Subcutaneous abdominal adipose tissue (tissue), 5 donors: Measurements from ENCODE around the gene PCDH7.

ENCODE experiments used
- H3K27ac ChIP-seq: one replicate; pipeline ENCODE4 v1.7.0; 2013; ENCODE audit warnings: low read depth, mild to moderate bottlenecking, inconsistent platforms, low read length, moderate library complexity
- H3K27me3 ChIP-seq, 5 donors: one replicate each; pipeline ENCODE4 v1.7.0; 2013; ENCODE audit warnings: low read length in 5 of 5, inconsistent platforms in 1 of 5; ENCODE audit not compliant: control insufficient read depth in 5 of 5, insufficient read depth in 4 of 5
- H3K36me3 ChIP-seq, 5 donors: one replicate each; pipeline ENCODE4 v1.7.0; 2013; ENCODE audit warnings: low read length in 5 of 5; ENCODE audit not compliant: control insufficient read depth in 5 of 5, insufficient read depth in 5 of 5
- H3K4me1 ChIP-seq, 5 donors: one replicate each; pipeline ENCODE4 v1.7.0; 2013; ENCODE audit warnings: low read length in 5 of 5, mild to moderate bottlenecking in 3 of 5, moderate library complexity in 1 of 5; ENCODE audit not compliant: control insufficient read depth in 5 of 5, insufficient read depth in 5 of 5
- H3K4me3 ChIP-seq, 5 donors: one replicate each; pipeline ENCODE4 v1.7.0; 2013; ENCODE audit warnings: low read length in 5 of 5, low read depth in 1 of 5
- H3K9ac ChIP-seq, 5 donors: one replicate each; pipeline ENCODE4 v1.7.0; 2013; ENCODE audit warnings: low read length in 5 of 5, mild to moderate bottlenecking in 4 of 5, moderate library complexity in 3 of 5
- H3K9me3 ChIP-seq, 5 donors: one replicate each; pipeline ENCODE4 v1.7.0; 2013; ENCODE audit warnings: low read length in 5 of 5; ENCODE audit not compliant: control insufficient read depth in 5 of 5
- donor health status: healthy.
- donor health status: healthy.
- donor health status: healthy.
- donor health status: healthy.
- donor health status: healthy.

The PCDH7 gene, protein sequence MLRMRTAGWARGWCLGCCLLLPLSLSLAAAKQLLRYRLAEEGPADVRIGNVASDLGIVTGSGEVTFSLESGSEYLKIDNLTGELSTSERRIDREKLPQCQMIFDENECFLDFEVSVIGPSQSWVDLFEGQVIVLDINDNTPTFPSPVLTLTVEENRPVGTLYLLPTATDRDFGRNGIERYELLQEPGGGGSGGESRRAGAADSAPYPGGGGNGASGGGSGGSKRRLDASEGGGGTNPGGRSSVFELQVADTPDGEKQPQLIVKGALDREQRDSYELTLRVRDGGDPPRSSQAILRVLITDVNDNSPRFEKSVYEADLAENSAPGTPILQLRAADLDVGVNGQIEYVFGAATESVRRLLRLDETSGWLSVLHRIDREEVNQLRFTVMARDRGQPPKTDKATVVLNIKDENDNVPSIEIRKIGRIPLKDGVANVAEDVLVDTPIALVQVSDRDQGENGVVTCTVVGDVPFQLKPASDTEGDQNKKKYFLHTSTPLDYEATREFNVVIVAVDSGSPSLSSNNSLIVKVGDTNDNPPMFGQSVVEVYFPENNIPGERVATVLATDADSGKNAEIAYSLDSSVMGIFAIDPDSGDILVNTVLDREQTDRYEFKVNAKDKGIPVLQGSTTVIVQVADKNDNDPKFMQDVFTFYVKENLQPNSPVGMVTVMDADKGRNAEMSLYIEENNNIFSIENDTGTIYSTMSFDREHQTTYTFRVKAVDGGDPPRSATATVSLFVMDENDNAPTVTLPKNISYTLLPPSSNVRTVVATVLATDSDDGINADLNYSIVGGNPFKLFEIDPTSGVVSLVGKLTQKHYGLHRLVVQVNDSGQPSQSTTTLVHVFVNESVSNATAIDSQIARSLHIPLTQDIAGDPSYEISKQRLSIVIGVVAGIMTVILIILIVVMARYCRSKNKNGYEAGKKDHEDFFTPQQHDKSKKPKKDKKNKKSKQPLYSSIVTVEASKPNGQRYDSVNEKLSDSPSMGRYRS (N-terminal part only)

DNA sequence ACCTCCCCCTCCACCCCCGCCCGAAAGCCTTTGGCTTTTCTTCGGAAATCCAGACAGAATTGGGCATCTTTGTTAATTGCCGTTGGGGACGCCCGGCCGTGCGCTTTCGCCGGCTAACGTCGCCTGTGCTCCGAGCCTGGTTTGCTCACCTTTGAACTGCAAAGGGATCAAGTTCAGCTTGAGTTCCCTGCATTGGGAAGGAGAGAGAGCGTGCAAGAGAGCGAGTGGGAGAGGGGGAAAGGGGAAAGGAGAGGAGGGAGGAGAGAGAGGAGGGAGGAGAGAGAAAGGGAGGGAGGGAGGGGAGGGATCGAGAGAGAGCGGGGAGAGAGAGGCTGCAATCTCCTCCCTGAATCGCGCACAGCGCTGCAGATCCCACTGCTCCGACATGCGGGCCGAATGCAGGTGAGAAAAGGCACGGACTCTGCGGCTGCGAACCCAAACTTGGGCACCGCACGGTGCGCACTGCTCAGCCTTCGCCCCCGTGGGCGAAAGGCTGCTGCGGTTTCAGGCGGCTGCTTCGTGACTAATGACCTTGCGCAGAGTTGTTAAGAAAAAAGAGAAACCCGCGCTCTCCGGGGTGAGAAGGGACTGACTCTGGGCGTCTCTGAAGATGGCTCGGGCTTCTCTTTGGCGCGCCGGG, at the start of gene PCDH7:
TSS of gene PCDH7 (plus strand) at position 349 of the 640 bp plus-strand sequence. CDS start 1,054 bp downstream, outside the sequence.
- H3K4me3 ChIP-seq, result peak within 1 kb of the TSS; percentile 70 to 83 (median 79)
- H3K4me1 ChIP-seq, result peaks cover 2 to 85% (median 64%) of the 10 kb centered on the region in 5 donors
- H3K27ac ChIP-seq, result peak within 1 kb of the TSS; percentile 60
- H3K9me3 ChIP-seq, result no peaks in the 10 kb centered on the region
- H3K27me3 ChIP-seq, result peaks cover 0 to 46% (median 27%) of the 10 kb centered on the region in 5 donors
- no peaks in the 10 kb centered on the region for H3K36me3 ChIP-seq
- H3K9ac ChIP-seq, result peak within 1 kb of the TSS in 2 of 5 donors; percentile 14 to 59

DNA sequence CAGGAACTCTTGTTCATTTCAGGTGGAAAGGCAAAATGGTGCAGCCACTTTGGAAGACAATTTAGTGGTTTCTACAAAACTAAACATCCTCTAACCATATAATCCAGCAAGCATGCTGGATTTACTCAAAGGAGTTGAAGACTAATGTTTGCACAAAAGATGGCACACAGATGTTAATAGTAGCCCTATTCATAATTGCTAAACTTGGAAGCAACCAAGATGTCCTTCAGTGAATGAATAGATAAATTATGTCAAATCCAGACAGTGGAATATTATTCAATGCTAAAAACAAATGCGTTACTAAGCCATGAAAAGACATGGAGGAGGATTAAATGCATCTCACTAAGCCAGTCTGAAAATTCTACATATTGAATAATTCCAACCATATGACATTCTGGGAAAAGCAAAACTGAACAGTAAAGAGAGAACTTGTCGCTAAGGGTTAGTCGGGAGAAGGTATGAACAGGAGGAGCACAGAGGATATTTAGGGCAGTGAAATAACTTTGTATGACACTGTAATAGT, 48.2 kb upstream of the PCDH7 start:
- no peaks in the 10 kb centered on the region for H3K9me3 ChIP-seq
- no peak overlapping the region for H3K27ac ChIP-seq
- no peaks in the 10 kb centered on the region for H3K4me1 ChIP-seq
- H3K4me3 ChIP-seq, result no peak overlapping the region
- H3K9ac ChIP-seq, result no peak overlapping the region
- no peaks in the 10 kb centered on the region for H3K27me3 ChIP-seq
- no peaks in the 10 kb centered on the region for H3K36me3 ChIP-seq

DNA sequence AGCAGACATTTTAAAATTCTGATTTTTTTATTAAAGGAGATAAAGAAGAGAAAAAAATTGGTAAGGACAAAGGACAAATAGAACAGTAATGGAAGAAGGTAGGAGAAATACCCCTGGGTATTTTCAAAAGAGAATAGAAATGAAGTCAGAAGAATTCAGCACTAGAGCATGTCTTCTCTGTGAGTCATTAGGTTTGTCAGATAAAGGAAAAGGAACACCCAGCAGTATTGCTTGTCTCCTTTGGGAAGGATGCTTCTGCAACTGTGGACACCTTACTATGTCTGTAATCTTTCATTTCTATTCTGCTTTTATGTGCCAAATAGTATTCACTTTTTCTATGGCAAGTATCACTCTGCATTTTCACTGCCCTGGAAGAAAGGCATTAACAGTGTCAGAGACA, 24.0 kb upstream of the PCDH7 start:
- Histone ChIP-seq H3K4me3 (no peak overlapping the region), H3K9ac (no peak overlapping the region), H3K36me3 (no peaks in the 10 kb centered on the region), H3K27ac (no peak overlapping the region), H3K4me1 (no peaks in the 10 kb centered on the region), H3K9me3 (no peaks in the 10 kb centered on the region), H3K27me3 (no peaks in the 10 kb centered on the region)

GRCh38 chr4:30714408-30715031, 5.6 kb upstream of the PCDH7 start:
- H3K36me3 ChIP-seq, result no peaks in the 10 kb centered on the region

DNA sequence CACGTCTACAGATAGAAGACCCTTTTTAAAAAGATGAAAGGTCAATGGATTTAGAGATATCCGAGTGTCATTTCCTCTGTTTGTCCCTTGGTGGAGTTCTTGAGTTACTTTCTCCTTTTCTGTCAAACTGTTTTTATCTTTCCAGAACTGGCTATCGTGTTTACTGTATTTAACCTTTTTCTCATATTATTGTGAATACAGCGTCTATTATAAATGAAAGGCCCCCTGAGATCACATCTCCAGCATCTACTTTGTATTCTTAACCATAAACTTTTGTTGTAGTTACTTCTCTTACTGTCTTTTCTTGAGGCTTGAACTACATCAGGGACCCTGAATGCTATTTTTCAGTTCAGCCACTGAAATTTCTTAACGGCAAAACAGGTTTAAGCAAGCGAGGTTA, 4.0 kb upstream of the PCDH7 start:
- peaks cover 2 to 50% (median 45%) of the 10 kb centered on the region in 5 donors for H3K4me1 ChIP-seq
- no peaks in the 10 kb centered on the region for H3K36me3 ChIP-seq
- peaks cover 0 to 31% (median 9%) of the 10 kb centered on the region in 5 donors for H3K27me3 ChIP-seq
- no peak overlapping the region for H3K27ac ChIP-seq
- H3K9ac ChIP-seq, result no peak overlapping the region
- H3K4me3 ChIP-seq, result peak overlapping the region in 2 of 5 donors; percentile 47 to 75
- H3K9me3 ChIP-seq, result peaks cover 0 to 1% (median 0%) of the 10 kb centered on the region in 5 donors

More at GRCh38 chr4:30714408-30715031, 5.6 kb upstream of the PCDH7 start:
- Histone ChIP-seq H3K9me3 (peaks cover 0 to 9% (median 3%) of the 10 kb centered on the region in 5 donors), H3K4me3 (no peak overlapping the region), H3K27me3 (peaks cover 0 to 18% (median 11%) of the 10 kb centered on the region in 5 donors), H3K27ac (no peak overlapping the region), H3K9ac (no peak overlapping the region), H3K4me1 (peaks cover 2 to 34% (median 29%) of the 10 kb centered on the region in 5 donors)

DNA sequence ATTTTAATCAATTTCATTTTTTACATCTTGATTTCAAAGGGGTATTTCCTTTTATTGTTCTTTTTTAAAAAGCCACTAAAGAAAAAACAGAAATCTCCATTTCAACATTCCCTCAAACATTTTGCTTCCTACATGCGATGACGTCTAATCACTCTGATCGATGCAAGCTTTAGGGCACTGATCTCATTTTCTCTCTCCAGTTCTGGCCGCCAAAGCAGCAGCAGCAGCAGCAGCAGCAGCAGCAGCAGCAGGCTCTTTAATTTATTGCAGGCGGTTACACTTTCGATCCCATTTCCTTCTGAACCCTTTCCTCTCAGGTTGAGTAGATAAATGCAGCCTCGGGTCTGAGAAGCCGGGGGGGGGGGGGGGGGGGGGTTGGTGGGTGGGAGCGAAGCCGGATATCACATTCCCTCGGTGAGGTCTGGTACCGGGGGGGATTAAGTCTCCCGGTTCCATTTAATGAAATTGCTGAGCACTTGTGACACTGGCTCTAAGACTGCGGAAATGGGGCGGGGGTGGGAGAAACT, 3.4 kb upstream of the PCDH7 start:
- H3K4me1 ChIP-seq, result peaks cover 2 to 55% (median 51%) of the 10 kb centered on the region in 5 donors
- peak overlapping the region in 1 of 5 donors; percentile 25 for H3K9ac ChIP-seq
- H3K36me3 ChIP-seq, result no peaks in the 10 kb centered on the region
- H3K27ac ChIP-seq, result no peak overlapping the region
- no peaks in the 10 kb centered on the region for H3K9me3 ChIP-seq
- H3K27me3 ChIP-seq, result peaks cover 0 to 34% (median 11%) of the 10 kb centered on the region in 5 donors
- peak overlapping the region; percentile 70 to 80 (median 75) for H3K4me3 ChIP-seq

GRCh38 chr4:30717208-30718020, 2.8 kb upstream of the PCDH7 start:
- H3K9me3 ChIP-seq, result no peaks in the 10 kb centered on the region
- peak overlapping the region in 1 of 5 donors; percentile 25 for H3K9ac ChIP-seq
- H3K4me1 ChIP-seq, result peaks cover 2 to 59% (median 57%) of the 10 kb centered on the region in 5 donors
- no peak overlapping the region for H3K27ac ChIP-seq
- peaks cover 0 to 39% (median 15%) of the 10 kb centered on the region in 5 donors for H3K27me3 ChIP-seq
- H3K4me3 ChIP-seq, result peak overlapping the region; percentile 70 to 80 (median 75)
- no peaks in the 10 kb centered on the region for H3K36me3 ChIP-seq

GRCh38 chr4:30718021-30718542, 2.1 kb upstream of the PCDH7 start:
- peak overlapping the region; percentile 70 to 83 (median 79) for H3K4me3 ChIP-seq
- no peaks in the 10 kb centered on the region for H3K9me3 ChIP-seq
- no peaks in the 10 kb centered on the region for H3K36me3 ChIP-seq
- no peak overlapping the region for H3K27ac ChIP-seq
- H3K27me3 ChIP-seq, result peaks cover 0 to 46% (median 22%) of the 10 kb centered on the region in 5 donors
- peaks cover 2 to 65% (median 61%) of the 10 kb centered on the region in 5 donors for H3K4me1 ChIP-seq
- H3K9ac ChIP-seq, result no peak overlapping the region
